GM18526 (cell line): Measurements from ENCODE around the gene FOXP1.

Experiments used
- POLR2A ChIP-seq: IDR thresholded peaks from 3 replicates; pipeline ENCODE4 v1.6.1; 2011; ENCODE audit not compliant: insufficient read length; ENCODE audit errors: extremely low read depth

Gene FOXP1

DNA sequence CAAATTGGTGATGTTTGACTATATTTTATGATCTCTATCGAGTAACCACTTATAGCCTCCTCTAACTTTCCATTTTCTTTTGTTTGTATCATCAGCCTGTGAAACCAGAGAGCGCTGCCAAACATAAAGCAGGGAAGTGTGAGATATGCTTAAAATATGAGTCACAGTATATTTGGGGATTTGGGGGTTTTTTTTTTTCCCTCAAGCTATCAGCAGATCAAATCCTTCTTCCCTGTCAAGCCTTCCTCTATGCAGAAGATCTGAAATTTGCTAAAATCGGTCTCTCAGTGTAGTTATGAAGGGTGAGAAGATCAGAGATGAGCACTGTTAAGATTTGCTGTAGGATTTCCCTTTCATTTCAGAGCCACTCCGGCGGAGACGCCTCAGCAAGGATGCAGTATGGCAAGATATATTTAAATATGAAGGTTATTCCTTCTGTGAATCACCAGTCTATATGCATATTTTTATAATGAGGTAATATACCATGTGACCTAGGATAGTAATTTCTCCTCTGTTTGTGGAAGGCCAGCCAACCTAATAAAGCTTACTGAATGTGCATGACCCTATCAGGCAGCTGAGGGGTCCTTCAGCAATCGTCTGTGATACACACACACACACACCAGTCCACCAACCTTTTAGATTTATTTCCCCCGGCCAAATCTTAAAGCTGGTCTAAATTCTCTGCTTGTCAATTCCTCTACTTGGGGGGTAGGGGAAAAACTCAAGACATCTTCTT, 474.1 kb downstream of the FOXP1 start:
- no peak for TF ChIP-seq POLR2A

DNA sequence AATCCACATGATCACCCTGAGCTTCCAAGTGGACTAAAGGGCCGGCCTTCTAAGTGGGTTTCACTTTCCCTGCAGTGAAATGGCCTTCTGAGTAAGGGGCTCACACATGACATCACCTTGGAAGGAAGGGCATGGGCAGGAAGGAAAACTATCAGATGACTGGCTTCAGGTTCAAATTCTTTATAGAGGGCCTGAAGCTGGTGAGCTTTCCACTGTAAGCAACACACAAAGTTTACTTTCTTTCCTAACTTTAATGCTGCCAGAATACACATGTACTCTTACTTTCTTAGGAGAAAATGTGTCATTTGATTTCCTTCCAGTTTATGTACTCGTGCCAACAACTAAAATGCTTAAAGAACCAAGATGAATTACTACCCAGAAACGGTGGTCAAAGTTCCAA, 475.6 kb downstream of the FOXP1 start:
- TF ChIP-seq POLR2A: no peak

DNA sequence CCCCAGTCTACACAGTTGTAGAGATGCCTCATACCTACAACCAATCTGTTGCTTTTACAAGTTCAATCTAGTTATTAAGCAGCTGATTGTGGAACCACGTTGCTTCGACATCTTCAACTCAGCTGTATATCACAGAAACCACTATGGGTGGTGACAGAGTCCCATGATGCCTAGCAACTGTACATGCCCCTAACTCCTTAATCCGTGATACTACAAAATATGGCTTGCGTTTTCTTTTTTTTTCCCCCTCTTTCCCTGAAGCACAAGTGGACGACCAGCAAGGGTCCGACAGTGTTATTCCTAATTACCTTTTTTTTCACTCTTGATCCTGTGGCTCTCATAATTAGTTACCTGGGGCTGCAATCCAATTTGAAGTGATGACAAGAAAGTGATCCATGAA, 478.6 kb downstream of the FOXP1 start:
- no peak for TF ChIP-seq POLR2A

- TF ChIP-seq POLR2A: no peak
Observed at GRCh38 chr3:71104556-71104955, 479.0 kb downstream of the FOXP1 start.

DNA sequence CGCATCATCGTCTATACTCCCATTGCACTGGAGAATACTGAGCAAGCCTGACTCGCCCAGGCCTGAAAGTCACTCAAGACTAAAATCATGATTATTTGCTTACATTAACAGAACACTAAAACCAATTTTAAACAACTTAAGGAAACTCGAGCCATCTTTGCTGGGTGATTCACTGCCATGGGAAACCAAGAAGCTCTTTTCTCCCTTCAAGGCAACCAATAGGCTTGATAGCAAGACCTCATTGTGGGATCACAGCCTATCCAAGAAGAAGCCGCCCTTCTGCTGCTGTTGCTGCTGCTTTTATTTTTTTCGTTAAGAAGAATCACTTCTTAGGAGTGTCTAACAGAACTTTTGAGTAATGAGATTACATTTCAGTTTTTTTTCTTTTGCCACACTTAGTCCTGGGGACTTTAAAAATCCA, 479.4 kb downstream of the FOXP1 start:
- TF ChIP-seq POLR2A: no peak

DNA sequence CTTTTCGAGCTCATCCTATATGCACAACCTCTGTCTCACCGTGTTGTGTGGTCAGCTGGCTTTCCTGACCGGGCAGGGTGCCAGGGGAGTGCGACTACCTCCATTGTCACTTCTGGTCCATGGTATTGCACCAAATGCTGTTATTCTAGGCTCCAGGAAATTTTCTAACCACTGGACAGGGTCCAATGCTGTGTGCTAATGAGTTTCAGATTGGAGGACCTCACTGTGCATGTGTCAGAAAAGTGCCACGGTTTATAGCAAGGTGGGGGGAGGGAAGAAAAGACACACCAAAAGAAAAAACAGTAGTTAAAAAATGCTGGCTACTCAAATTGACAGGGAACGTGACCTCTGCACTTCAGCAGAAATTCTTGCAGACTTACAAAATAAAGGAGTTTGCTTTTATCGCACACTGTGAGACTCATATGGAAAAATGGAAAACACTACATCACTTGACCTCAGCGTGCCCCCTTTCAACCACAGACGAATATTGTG, 480.1 kb downstream of the FOXP1 start:
- no peak for TF ChIP-seq POLR2A

DNA sequence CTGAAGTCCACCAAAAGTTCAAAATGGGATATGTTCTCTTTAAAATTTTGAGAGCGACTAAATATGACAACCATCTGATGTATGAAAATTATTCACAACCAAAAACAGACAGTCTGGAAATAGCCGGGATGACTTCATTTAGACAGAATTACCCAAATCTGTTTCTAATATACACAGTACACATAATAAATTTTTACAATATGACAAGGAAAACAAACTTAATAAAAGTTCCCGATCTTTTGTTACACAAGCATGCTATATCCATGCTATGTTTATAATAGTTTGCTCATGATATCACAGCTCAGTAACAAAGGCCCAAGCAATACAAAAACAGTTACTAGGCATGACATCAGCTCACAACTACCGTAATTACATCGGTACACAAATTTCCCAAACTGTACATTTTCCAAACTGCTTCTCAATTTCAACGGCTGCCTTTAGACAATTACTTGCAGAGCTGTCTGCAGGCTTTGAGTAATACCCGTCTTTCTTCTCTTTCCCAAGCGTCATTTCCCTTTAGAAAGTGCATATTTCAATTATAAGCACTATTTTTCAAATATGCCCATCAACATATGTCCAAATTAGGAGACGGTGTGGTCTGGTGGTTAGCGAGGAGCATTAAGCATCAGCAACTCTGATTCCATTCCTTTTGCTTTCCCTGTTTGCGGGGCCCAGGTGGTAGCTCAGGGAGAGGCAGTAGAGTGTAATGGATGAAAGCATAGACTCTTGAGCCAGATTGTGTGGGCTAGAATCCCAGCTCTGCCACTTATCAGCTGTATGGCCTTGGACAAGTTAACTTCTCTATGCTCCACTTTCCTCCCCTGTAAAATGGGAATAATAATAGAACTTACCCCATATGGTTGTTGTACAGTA, 481.2 kb downstream of the FOXP1 start:
- no peak for TF ChIP-seq POLR2A

- no peak for TF ChIP-seq POLR2A
Observed at GRCh38 chr3:71101626-71102025, 481.9 kb downstream of the FOXP1 start.

- TF ChIP-seq POLR2A: no peak
Observed at GRCh38 chr3:71101014-71101413, 482.5 kb downstream of the FOXP1 start.

DNA sequence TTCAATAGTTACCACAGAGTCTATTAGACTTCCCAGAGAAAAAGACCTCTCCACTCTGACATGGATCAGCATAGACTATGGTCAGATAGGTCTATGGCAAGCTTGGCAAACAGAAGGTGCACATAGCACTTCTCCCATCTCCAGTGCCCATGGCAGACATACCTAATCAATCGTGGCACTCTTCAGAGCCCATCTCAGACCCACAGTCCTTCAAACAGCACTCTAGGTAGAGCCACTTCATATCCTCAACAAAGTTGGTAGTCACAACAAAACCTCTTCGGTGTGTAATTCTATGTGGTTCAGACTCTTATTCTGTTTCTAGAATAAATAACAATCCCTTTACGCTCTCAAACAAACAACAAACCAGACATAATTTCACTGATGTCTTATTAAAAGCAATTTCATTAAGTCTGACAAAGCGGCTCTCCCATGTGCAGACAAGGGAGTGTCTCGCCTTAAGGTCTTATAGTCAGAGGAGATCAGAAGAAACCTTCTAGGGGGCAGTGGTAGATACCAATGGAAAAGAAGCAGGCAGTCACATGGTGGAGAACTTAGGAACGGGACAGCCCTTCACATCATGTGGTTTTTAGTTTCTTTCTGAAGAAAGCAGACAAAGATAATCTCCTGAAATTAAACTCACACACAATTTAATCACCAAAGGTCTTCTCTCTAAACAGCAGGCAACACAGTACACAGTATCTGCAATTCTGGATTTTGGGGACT, 483.4 kb downstream of the FOXP1 start:
- no peak for TF ChIP-seq POLR2A

DNA sequence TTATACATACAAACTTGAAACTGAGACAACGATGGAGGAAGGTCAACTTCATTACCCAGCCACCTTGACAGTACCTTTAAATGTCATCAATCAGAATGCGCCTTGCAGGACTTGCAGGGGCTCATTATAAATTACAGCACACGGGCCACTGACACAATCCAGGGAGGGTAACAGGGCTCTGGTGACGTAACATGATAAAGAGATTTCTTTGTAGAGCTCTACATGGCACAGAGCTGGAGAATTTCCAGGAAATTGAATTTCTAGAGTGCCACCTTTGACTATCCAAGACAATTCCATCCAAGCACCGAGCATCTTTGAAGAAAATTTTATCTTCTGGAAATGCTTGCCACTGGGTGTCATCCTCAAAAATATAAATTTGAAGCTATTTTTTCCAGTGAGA, 486.0 kb downstream of the FOXP1 start:
- no peak for TF ChIP-seq POLR2A

DNA sequence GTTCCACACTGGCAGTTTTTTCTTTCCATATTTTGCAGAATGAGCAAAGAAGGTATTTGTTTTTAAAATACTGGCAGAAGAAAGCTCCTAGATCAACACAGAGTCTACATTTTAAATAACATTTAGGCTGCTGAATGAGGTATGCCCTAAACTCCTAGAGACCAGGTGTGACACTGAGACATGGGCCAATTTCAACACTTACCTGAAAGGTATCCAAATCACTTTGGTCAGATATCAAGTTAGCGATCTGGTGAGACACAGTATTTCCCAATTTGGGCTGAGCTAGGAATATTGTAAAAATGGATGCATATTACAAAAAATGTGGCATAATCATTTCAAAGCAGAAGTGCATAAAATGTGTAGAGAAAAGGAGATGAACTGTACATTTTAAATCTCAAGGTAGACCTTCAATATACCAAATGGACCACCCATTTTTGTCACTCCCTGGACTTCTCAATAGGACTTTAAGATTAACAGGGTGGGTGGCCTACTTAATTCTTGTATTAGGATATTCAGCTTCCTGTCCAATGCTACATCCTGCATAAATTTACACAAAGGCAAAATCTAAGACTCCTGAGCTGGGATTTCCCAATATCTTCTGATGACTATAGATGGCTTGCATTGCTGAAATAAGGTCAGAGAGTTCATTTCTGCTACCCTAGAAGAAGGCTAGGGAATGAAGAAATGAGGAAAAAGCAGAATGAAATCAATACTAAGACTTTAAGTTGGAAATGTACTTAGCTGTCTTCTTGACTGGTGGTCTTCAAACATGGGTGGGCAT, 487.8 kb downstream of the FOXP1 start:
- TF ChIP-seq POLR2A: no peak

GRCh38 chr3:71094658-71095209, 488.8 kb downstream of the FOXP1 start:
- TF ChIP-seq POLR2A: no peak

DNA sequence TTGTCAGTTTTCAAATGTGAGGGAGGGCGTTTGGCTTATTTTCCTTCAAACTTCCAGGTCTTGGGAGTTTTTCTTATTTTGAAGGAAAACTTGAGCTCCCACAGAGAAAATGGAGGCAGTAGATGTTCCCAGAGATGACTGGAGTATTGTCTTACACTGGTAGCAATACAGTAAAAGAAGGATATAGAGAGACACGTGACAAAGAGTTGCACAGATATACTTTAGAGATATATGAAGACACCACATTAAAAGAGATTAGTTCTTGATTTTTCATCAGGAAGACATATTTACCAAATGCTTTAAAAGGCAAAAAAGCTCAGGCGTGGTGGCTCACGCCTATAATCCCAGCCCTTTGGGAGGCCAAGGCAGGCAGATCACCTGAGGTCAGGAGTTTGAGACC, 490.9 kb downstream of the FOXP1 start:
- TF ChIP-seq POLR2A: no peak
